Measurements from ENCODE around the gene RORC.

- TF ChIP-seq CTCF (conservative IDR thresholded peaks at IDR 0.05; ENCODE audit: low read depth, low read length) (no peak), EZH2 (IDR thresholded peaks at IDR 0.05; ENCODE audit: low read length, unreplicated experiment) (no peak)
These were observed 29.0 kb upstream of the RORC start for GRCh38 chr1:151860504-151861187.
